Choroid plexus epithelial cell (primary cell): Measurements from ENCODE around the gene PSTPIP1.
A peak's percentile ranks its signal among the peaks of the same experiment; 100 is the strongest.

ENCODE experiments used
- DNase-seq: peaks from one replicate; pipeline ENCODE4 v3.0.0-alpha.2; 2010; ENCODE audit warnings: low read depth
- H3K4me3 ChIP-seq: 2 replicates; pipeline ENCODE4 v1.5.1; 2011; ENCODE audit warnings: low read depth, mild to moderate bottlenecking, control low read depth, low read length, moderate library complexity
- TF ChIP-seq, protein P1 (sequence below): conservative IDR thresholded peaks from 2 replicates; pipeline ENCODE4 v1.5.1; 2011; ENCODE audit warnings: low read depth, mild to moderate bottlenecking, control low read depth, inconsistent platforms, low read length, moderate library complexity

The PSTPIP1 gene

DNA sequence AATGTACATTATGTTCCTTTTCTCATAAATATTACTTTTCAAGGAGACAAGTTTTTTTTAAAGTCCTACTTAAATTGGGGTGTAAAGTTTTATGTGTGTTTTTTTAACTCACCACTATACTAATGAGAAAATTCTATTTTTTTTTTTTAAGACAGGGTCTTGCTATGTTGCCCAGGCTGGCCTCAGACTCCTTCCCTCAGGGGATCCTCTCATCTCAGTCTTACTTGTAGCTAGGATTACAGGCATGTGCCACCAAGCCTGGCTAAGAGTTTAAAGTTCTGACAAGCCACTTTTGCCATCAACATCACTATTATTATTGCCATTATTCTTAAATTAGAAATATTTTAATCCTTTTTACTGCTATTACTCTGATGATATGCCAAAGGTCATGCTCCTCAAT lies 68.3 kb downstream of the PSTPIP1 start:
- TF ChIP-seq, protein P1, sequence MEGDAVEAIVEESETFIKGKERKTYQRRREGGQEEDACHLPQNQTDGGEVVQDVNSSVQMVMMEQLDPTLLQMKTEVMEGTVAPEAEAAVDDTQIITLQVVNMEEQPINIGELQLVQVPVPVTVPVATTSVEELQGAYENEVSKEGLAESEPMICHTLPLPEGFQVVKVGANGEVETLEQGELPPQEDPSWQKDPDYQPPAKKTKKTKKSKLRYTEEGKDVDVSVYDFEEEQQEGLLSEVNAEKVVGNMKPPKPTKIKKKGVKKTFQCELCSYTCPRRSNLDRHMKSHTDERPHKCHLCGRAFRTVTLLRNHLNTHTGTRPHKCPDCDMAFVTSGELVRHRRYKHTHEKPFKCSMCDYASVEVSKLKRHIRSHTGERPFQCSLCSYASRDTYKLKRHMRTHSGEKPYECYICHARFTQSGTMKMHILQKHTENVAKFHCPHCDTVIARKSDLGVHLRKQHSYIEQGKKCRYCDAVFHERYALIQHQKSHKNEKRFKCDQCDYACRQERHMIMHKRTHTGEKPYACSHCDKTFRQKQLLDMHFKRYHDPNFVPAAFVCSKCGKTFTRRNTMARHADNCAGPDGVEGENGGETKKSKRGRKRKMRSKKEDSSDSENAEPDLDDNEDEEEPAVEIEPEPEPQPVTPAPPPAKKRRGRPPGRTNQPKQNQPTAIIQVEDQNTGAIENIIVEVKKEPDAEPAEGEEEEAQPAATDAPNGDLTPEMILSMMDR = no peak
- no peak overlapping the region for H3K4me3 ChIP-seq
- DNase-seq = no peak

DNA sequence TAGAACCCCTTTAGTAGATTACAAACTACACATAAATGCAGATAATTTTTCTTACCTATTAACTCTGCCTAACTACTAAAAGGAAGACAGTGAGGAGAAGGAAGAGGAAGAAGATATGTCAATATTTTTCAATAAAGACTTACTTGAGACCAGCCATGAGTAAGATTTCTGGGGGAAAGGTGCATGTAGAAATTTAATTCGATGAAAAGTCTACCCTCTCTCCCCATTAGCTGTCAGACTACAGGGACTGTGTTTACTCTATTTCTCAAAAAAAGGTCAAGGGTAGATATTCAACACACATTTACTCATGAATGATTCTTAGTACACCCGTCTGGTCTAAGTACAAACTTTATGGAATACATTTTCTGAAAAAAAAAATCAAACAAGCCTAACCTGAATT lies 69.1 kb downstream of the PSTPIP1 start:
- DNase-seq = no peak
- H3K4me3 ChIP-seq = no peak overlapping the region

DNA sequence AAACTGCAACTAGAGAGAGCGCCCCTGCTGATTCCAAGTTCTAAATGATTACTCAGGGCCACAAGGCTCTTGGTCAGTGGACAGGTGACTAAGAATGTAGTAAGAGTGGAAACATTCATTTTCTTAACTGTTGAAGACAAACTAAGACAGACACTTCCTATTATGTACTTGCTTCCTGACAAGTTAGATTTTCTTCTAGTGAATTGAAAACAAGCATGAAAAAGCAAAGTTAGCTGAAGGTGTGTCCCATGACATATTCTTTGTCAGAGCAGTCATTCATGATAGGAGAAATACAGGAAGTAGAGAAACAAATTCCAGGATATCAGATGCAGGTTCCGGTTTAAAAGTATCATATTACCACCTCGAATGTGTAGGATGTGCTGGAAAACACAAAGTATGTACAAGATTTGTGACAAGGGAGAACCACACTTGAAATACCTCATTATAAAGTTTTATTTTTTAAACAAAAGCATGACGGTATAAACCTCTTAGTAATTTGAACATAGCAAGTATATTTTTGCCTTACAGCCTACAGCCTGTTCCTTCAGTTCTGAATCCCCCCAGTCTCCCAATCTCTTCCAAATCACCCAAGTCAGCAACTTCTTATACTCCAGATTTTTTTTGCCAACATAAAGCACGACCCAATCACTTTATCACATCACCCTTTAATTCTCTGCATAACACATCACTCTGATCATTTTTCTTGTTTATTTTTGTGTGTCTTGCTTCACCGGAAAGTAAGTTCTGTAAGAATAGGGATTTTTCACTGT lies 69.8 kb downstream of the PSTPIP1 start:
- H3K4me3 ChIP-seq = no peak overlapping the region
- DNase-seq = peak; percentile 70
- TF ChIP-seq, protein P1 = no peak

More for the DNA sequence above, 69.1 kb downstream of the PSTPIP1 start:
- TF ChIP-seq, protein P1 = no peak

- DNase-seq = no peak
- TF ChIP-seq, protein P1 = no peak
- no peak overlapping the region for H3K4me3 ChIP-seq
These were observed 72.2 kb downstream of the PSTPIP1 start for GRCh38 chr15:77066971-77067690.

DNA sequence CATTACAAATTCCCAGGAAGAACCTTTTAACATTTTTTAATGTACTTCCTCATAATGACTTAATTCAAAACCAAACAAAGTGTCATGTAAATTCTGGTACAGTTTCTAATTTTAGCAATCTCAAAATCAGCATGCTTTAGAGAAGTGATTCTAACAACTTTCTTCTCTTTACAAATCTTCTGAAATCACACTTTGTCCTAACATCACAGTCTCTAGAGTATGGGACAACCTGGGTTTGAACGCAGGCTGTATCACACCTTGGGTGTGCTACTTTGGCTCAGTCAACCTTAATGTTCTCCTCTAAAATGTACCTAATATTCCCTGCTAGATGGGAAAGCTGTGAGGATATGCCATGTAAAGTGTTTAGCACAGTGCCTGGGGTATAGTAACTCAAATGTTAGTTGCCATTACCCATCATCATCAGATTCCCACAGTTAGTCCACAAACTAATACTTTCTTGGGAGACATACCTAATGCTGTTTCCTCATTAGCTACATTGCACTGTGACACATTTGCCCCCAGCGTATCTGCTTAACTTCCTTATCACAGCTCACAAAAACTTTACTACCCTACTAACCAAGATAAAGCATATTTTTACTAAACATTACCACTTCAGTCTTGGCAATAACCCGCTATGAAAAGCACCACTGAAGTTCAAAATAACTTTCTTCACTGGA lies 72.9 kb downstream of the PSTPIP1 start:
- TF ChIP-seq, protein P1 = no peak
- no peak for DNase-seq
- H3K4me3 ChIP-seq = no peak overlapping the region

- TF ChIP-seq, protein P1 = no peak
- H3K4me3 ChIP-seq = no peak overlapping the region
- DNase-seq = no peak
These were observed 73.7 kb downstream of the PSTPIP1 start for GRCh38 chr15:77068633-77069032.
